BJ (cell line): Measurements from ENCODE around the gene UBE3C. TPM values are rescaled to one million over a fixed set of nuclear protein-coding genes. Genes with fewer than 3 reads are reported as not detected.
"Not testable (repeated sequence)": the region's sequence is repeated elsewhere in the genome, so short reads cannot be mapped to it uniquely, and the experiment has no call there.

ENCODE experiments used
- CTCF ChIA-PET: fragments of 350-600 bp; formaldehyde crosslinking; extraction: SDS; loops from one replicate; lab custom pipeline; 2021; ENCODE audit warnings: antibody characterized with exemption, inconsistent platforms; lab: Yijun Ruan, JAX
- POLR2A ChIA-PET: fragments of 300-600 bp; sonication (Branson Sonifier 250); formaldehyde crosslinking; extraction: SDS; loops from one replicate; lab custom pipeline; 2021; ENCODE audit warnings: antibody characterized with exemption; lab: Charles Lee
- DNase-seq: peaks from one replicate; pipeline ENCODE4 v3.0.0-alpha.2; 2011; ENCODE audit warnings: low read depth
- H3K27me3 ChIP-seq: 2 replicates; pipeline ENCODE4 v1.6.0; 2011; ENCODE audit warnings: low read length; ENCODE audit not compliant: control insufficient read depth, insufficient read depth
- H3K36me3 ChIP-seq: 2 replicates; pipeline ENCODE4 v1.5.1; 2011; ENCODE audit warnings: low read length; ENCODE audit not compliant: control insufficient read depth, insufficient read depth
- H3K4me3 ChIP-seq: 2 replicates; pipeline ENCODE4 v1.5.1; 2011; ENCODE audit warnings: low read depth, mild to moderate bottlenecking, control low read depth, low read length
- CTCF ChIP-seq: IDR thresholded peaks from 2 replicates; pipeline ENCODE4 v1.5.1; 2011; ENCODE audit warnings: low read depth, mild to moderate bottlenecking, control low read depth, inconsistent platforms, low read length, moderate library complexity; ENCODE audit not compliant: insufficient read depth
- polyA plus RNA-seq: library from polyadenylated mRNA; depleted of rRNA; stranded (reverse); fragments of >200 nt; gene quantifications from 2 replicates; pipeline ENCODE4 v1.2.3, GENCODE V29; 2011

UBE3C gene
- polyA plus RNA-seq, 1 experiment: 50.0 TPM

GRCh38 chr7:157124690-157125089 lies 14.0 kb upstream of the UBE3C start:
- ChIA-PET CTCF (no interaction called here), POLR2A (no interaction called here)
- DNase-seq: no peak
- no peak for TF ChIP-seq CTCF
- H3K4me3 ChIP-seq: no peak overlapping the region
- no peaks in the 10 kb centered on the region for H3K36me3 ChIP-seq
- H3K27me3 ChIP-seq: no peaks in the 10 kb centered on the region

GRCh38 chr7:157125376-157126223 lies 13.1 kb upstream of the UBE3C start:
- CTCF ChIA-PET: interaction anchor here (0.6 kb wide), 1 partner anchor 177 kb away, joined by 3 read pairs; no protein-coding TSS in a partner anchor

GRCh38 chr7:157126921-157127320 lies 11.8 kb upstream of the UBE3C start:
- no peak for DNase-seq
- ChIA-PET POLR2A (no interaction called here), CTCF (no interaction called here)
- Histone ChIP-seq H3K36me3 (no peaks in the 10 kb centered on the region), H3K27me3 (peaks cover 2% of the 10 kb centered on the region), H3K4me3 (no peak overlapping the region)
- TF ChIP-seq CTCF: no peak

More at GRCh38 chr7:157125376-157126223, 13.1 kb upstream of the UBE3C start:
- no peaks in the 10 kb centered on the region for H3K36me3 ChIP-seq
- POLR2A ChIA-PET: no interaction called here
- H3K4me3 ChIP-seq: no peak overlapping the region
- DNase-seq: no peak
- TF ChIP-seq CTCF: no peak
- H3K27me3 ChIP-seq: no peaks in the 10 kb centered on the region

- no peak overlapping the region for H3K4me3 ChIP-seq
- ChIA-PET CTCF (no interaction called here), POLR2A (no interaction called here)
- no peak for DNase-seq
- peaks cover 2% of the 10 kb centered on the region for H3K27me3 ChIP-seq
- TF ChIP-seq CTCF: no peak
- no peaks in the 10 kb centered on the region for H3K36me3 ChIP-seq
These were observed 9.5 kb upstream of the UBE3C start for GRCh38 chr7:157129200-157129599.

GRCh38 chr7:157129907-157130460 lies 8.7 kb upstream of the UBE3C start:
- POLR2A ChIA-PET: interaction anchor here (0.7 kb wide), 1 partner anchor 133 kb away, joined by 6 read pairs; no protein-coding TSS in a partner anchor
- no peak overlapping the region for H3K4me3 ChIP-seq
- peaks cover 2% of the 10 kb centered on the region for H3K27me3 ChIP-seq
- no peaks in the 10 kb centered on the region for H3K36me3 ChIP-seq
- TF ChIP-seq CTCF: no peak
- no peak for DNase-seq
- CTCF ChIA-PET: no interaction called here

GRCh38 chr7:157130849-157131248 lies 7.9 kb upstream of the UBE3C start:
- H3K4me3 ChIP-seq, DNase-seq, H3K36me3 ChIP-seq, CTCF ChIA-PET, H3K27me3 ChIP-seq: not testable (repeated sequence)
- POLR2A ChIA-PET: interaction anchor here (0.7 kb wide), 1 partner anchor 134 kb away, joined by 6 read pairs; no protein-coding TSS in a partner anchor
